Measurements from ENCODE around the gene CEP76. TPM values are rescaled to one million over a fixed set of nuclear protein-coding genes. Genes with fewer than 3 reads are reported as not detected.
"Not testable (repeated sequence)": the region's sequence is repeated elsewhere in the genome, so short reads cannot be mapped to it uniquely, and the experiment has no call there.

CEP76 gene
- total RNA-seq, 1 donor from 2014 or later: 3.7 TPM

DNA sequence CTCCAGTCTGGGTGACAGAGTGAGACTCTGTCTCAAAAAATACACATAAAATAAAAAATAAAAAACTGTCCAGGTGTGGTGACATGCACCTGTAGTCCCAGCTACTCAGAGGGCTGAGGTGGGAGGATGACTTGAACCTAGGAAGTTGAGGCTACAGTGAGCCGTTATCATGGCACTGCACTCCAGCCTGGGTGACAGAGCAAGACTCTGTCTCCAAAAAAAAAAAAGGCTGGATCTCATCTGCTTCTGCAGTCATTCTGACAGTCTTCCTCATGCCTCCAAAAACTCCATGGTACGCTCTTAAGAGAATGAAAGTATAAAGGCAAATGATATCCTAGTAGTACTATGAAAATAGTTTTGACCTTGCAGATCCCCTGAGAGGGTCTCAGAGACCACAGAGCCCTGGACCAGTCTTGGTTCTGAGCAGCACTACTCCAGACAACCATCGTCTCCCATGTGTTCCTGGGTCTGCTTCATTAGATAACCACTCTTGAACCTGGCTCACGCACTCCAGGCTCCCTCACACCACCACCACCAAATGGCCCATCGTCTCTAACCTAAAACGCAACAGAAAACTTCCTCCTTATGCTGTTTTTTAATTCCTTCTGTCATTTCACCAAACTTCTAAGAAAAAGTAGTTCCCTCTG lies 70.6 kb downstream of the CEP76 start:
- intact Hi-C loops (cut with micrococcal nuclease): no loop called here
- TF ChIP-seq CTCF (IDR thresholded peaks at IDR 0.05; ENCODE audit: borderline replicate concordance): no peak

DNA sequence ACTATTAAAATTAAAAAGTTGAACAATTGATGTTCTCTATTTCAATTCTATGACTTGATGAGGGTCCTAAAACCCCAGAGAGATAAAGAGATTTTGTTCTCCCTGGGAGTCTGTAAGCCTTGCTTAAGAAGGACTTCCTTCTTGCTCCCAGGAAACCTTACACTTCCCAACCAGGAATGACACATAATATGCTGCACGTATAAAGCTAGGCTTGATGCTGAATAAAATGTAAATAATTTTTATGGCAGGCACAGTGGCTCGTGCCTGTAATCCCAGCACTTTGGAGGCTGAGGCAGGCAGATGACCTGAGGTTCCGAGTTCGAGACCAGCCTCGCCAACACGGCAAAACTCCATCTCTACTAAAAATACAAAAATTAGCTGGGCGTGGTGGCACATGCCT lies 72.4 kb downstream of the CEP76 start:
- Histone ChIP-seq H3K4me3 (no peak overlapping the region), H3K9me3 (replicated peaks) (peaks cover 6% of the 10 kb centered on the region), H3K4me1 (no peaks in the 10 kb centered on the region), H3K27ac (replicated peaks) (no peak overlapping the region), H3K36me3 (peaks cover 11% of the 10 kb centered on the region), H3K27me3 (ENCODE audit: low read depth) (no peaks in the 10 kb centered on the region)
- intact Hi-C loops (cut with micrococcal nuclease): no loop called here
- no peak for DNase-seq
- no peak for TF ChIP-seq CTCF (IDR thresholded peaks at IDR 0.05; ENCODE audit: borderline replicate concordance)

More for the DNA sequence above, 70.6 kb downstream of the CEP76 start:
- Histone ChIP-seq H3K9me3 (replicated peaks) (peaks cover 6% of the 10 kb centered on the region), H3K36me3 (peaks cover 11% of the 10 kb centered on the region), H3K27ac (replicated peaks) (no peak overlapping the region), H3K4me3 (no peak overlapping the region), H3K4me1 (no peaks in the 10 kb centered on the region), H3K27me3 (ENCODE audit: low read depth) (no peaks in the 10 kb centered on the region)
- DNase-seq: no peak

- DNase-seq: no peak
- Histone ChIP-seq H3K27ac (replicated peaks) (no peak overlapping the region), H3K9me3 (replicated peaks) (peaks cover 6% of the 10 kb centered on the region), H3K4me3 (no peak overlapping the region), H3K27me3 (ENCODE audit: low read depth) (no peaks in the 10 kb centered on the region), H3K36me3 (peaks cover 10% of the 10 kb centered on the region), H3K4me1 (no peaks in the 10 kb centered on the region)
- TF ChIP-seq CTCF (IDR thresholded peaks at IDR 0.05; ENCODE audit: borderline replicate concordance): no peak
- intact Hi-C loops (cut with micrococcal nuclease): no loop called here
Measured at GRCh38 chr18:12628706-12629702, 73.5 kb downstream of the CEP76 start.

DNA sequence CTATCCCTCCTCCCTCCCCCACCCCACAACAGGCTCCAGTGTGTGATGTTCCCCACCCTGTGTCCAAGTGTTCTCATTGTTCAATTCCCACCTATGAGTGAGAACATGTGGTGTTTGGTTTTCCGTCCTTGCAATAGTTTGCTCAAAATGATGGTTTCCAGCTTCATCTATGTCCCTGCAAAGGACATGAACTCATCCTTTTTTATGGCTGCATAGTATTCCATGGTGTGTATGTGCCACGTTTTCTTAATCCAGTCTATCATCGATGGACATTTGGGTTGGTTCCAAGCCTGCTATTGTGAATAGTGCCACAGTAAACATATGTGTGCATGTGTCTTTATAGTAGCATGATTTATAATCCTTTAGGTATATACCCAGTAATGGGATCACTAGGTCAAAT lies 75.3 kb downstream of the CEP76 start:
- H3K4me1 ChIP-seq; H3K27me3 ChIP-seq (ENCODE audit: low read depth); H3K36me3 ChIP-seq; H3K9me3 ChIP-seq (replicated peaks); H3K27ac ChIP-seq (replicated peaks); H3K4me3 ChIP-seq; DNase-seq; intact Hi-C loops (cut with micrococcal nuclease): not testable (repeated sequence)

GRCh38 chr18:12625241-12625640 lies 77.3 kb downstream of the CEP76 start:
- no peak for TF ChIP-seq CTCF (IDR thresholded peaks at IDR 0.05; ENCODE audit: borderline replicate concordance)
- no peaks in the 10 kb centered on the region for H3K4me1 ChIP-seq
- no peak overlapping the region for H3K27ac ChIP-seq (replicated peaks)
- H3K27me3 ChIP-seq (ENCODE audit: low read depth): no peaks in the 10 kb centered on the region
- intact Hi-C loops (cut with micrococcal nuclease): no loop called here
- H3K9me3 ChIP-seq (replicated peaks): peaks cover 6% of the 10 kb centered on the region
- H3K36me3 ChIP-seq: peaks cover 5% of the 10 kb centered on the region
- H3K4me3 ChIP-seq: no peak overlapping the region
- DNase-seq: no peak

Other genes starting within 250 kb of the CEP76 start
- gene SPIRE1, start 44.6 kb downstream of the CEP76 start, total RNA-seq: 42.4 TPM
- gene PSMG2, start 319 bp upstream of the CEP76 start, total RNA-seq: 39.5 TPM
- gene PTPN2, start 181.5 kb upstream of the CEP76 start, total RNA-seq: 11.0 TPM
- 18.1 TPM for gene SEH1L, start 245.3 kb upstream of the CEP76 start, total RNA-seq